Mesothelial cell of epicardium (in vitro differentiated cells): Measurements from ENCODE around the gene ADCK2. TPM values are rescaled to one million over a fixed set of nuclear protein-coding genes. Genes with fewer than 3 reads are reported as not detected.

Source experiments
- DNase-seq, 2 experiments: peaks; one replicate each; pipeline ENCODE4 v3.0.0; 2021; ENCODE audit warnings: low spot score in 2 of 2; ENCODE audit not compliant: unreplicated experiment in 2 of 2
- H3K27ac Mint-ChIP-seq: 2 replicates; pipeline ENCODE4 v1.8.0; 2021; ENCODE audit warnings: mixed read lengths
- H3K27me3 Mint-ChIP-seq: 2 replicates; pipeline ENCODE4 v1.8.0; 2021; ENCODE audit warnings: low read depth, mixed read lengths
- H3K36me3 Mint-ChIP-seq: 2 replicates; pipeline ENCODE4 v1.8.0; 2021; ENCODE audit warnings: mixed read lengths
- H3K4me1 Mint-ChIP-seq: 2 replicates; pipeline ENCODE4 v1.8.0; 2021; ENCODE audit warnings: mixed read lengths
- H3K4me3 Mint-ChIP-seq: 2 replicates; pipeline ENCODE4 v1.8.0; 2021; ENCODE audit warnings: mild to moderate bottlenecking, moderate library complexity, mixed read lengths
- H3K9me3 Mint-ChIP-seq: 2 replicates; pipeline ENCODE4 v1.8.0; 2021; ENCODE audit warnings: mixed read lengths
- total RNA-seq: library from RNA; stranded (reverse); gene quantifications from 3 replicates; pipeline ENCODE4 v1.2.1, GENCODE V29; 2021
- TF ChIP-seq, protein P1 (sequence below): fragments of 200-600 bp; sonication (generic); IDR thresholded peaks from one replicate; pipeline ENCODE4 v1.5.0; 2021; ENCODE audit warnings: antibody characterized with exemption; ENCODE audit not compliant: unreplicated experiment

Gene ADCK2
- total RNA-seq, 1 donor from 2014 or later = 26.6 TPM

DNA sequence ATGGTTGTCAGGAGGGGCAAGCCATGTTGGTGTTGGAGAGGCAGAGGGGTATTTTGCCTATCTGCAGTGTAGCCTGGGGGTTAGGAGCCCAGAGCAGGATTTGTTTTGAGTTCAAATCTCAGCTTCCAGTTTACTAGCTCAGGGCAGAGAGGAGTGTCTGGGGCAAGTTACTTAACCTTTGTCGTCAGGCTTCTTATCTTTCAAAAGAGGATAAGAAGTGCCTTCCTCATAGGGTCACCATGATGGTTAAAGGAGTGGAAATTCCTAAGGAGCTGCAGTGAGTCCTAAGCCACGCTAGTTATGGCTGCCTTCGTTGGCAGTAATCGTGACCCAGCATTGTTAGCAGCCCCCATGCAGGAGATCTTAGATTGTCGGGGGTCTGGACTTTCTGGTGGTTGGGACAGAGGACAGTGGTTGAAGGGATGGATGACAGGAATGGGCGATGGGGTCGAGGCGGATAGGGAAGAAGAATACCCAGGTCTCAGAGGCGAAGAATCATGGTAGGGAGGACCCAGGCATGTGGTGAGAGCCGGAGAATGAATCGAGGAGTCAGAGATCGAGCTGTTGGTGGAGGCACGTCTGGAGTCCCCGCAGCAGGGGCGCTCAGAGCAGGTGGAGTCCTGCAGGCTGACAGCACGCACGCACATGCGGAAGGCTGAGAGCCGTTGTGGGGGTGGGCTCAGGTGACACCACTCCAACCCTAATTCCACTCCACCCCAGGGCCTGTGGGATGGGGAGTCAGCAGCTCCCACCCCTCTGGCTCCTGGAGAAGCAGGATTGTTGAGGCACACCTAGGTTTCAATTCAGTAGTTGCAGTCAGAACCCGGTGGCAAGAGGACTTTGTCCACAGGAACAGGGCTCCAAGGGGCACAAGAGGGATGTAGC is 11.6 kb downstream of the ADCK2 start:
- Mint-ChIP-seq H3K9me3 (no peaks in the 10 kb centered on the region), H3K36me3 (peaks cover 40% of the 10 kb centered on the region), H3K27me3 (no peaks in the 10 kb centered on the region), H3K4me3 (no peak overlapping the region), H3K27ac (no peak overlapping the region), H3K4me1 (no peaks in the 10 kb centered on the region)
- TF ChIP-seq, protein P1, sequence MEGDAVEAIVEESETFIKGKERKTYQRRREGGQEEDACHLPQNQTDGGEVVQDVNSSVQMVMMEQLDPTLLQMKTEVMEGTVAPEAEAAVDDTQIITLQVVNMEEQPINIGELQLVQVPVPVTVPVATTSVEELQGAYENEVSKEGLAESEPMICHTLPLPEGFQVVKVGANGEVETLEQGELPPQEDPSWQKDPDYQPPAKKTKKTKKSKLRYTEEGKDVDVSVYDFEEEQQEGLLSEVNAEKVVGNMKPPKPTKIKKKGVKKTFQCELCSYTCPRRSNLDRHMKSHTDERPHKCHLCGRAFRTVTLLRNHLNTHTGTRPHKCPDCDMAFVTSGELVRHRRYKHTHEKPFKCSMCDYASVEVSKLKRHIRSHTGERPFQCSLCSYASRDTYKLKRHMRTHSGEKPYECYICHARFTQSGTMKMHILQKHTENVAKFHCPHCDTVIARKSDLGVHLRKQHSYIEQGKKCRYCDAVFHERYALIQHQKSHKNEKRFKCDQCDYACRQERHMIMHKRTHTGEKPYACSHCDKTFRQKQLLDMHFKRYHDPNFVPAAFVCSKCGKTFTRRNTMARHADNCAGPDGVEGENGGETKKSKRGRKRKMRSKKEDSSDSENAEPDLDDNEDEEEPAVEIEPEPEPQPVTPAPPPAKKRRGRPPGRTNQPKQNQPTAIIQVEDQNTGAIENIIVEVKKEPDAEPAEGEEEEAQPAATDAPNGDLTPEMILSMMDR = no peak
- DNase-seq = peak in 1 of 2 experiments; percentile 35

DNA sequence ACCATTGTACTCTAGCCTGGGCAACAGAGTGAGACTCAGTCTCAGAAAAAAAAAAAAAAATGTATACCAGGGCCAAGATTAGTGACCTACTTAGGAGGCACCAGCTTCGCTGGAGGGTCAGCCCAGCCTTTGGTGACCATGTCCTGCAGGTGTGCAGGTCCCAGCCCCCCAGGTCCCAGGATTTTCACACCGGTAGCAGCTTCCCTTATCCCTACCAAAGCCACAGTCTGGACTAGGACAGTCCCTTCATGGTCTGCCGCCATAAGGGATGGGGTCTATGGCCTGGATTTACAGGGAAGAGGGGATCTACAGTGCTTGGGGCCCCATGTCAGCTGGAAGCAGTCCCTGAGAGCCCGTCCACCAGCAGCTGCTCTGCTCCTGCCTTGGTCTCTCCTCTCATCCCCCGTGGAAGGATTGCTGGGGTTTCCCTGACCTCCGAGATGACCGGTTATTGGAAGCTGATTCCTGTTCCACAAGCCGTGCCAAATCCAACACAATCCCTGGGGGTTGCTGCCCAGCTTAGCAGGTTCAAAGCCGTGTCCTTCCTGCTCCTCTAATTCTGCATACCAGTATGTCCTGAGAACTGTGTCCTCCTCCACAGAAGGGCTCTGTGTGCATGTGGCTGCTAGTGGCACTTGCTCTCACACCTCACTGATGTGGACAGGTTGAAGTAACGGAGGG is 12.8 kb downstream of the ADCK2 start:
- TF ChIP-seq, protein P1 = no peak
- DNase-seq = no peak
- Mint-ChIP-seq H3K27ac (no peak overlapping the region), H3K4me1 (no peaks in the 10 kb centered on the region), H3K9me3 (no peaks in the 10 kb centered on the region), H3K27me3 (no peaks in the 10 kb centered on the region), H3K36me3 (peaks cover 33% of the 10 kb centered on the region), H3K4me3 (no peak overlapping the region)

DNA sequence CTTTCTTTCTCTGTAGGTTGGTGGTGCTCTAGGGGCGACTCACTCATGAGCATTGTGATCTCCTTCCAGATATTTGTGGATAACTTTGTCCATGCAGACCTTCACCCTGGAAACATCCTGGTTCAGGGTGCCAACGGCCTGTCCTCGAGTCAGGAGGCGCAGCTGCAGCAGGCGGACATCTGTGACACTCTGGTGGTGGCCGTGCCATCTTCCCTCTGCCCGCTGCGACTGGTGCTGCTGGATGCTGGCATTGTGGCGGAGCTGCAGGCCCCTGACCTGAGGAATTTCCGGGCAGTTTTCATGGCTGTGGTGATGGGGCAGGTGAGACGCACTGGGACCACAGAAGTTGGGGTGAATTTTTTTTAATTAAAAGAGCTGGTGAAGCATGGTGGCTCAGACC is 14.2 kb downstream of the ADCK2 start:
- Mint-ChIP-seq H3K4me3 (no peak overlapping the region), H3K27ac (no peak overlapping the region), H3K36me3 (peaks cover 32% of the 10 kb centered on the region), H3K9me3 (no peaks in the 10 kb centered on the region), H3K27me3 (no peaks in the 10 kb centered on the region), H3K4me1 (no peaks in the 10 kb centered on the region)
- DNase-seq = no peak
- TF ChIP-seq, protein P1 = no peak

DNA sequence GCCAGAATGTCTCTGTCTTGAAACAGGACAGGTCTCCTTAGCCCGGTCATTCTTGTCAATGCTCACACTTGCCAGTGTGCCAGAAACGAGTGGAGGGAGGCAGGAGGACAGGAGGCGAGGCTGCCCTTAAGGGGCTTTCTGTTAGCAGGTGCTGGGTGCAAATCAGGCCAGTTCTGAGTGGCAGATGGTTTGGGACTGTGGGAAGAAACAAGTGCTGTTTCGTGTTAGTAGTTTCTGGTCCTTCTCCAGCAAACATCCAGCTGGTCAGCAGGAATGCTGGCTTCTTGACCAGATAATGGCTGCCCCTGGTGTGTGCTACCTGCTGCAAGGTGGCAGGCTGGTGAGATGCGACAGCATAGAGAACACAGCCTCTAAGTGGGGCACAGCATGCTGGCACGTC is 15.6 kb downstream of the ADCK2 start:
- H3K27ac Mint-ChIP-seq = no peak overlapping the region
- H3K4me3 Mint-ChIP-seq = no peak overlapping the region
- H3K4me1 Mint-ChIP-seq = no peaks in the 10 kb centered on the region
- H3K36me3 Mint-ChIP-seq = peaks cover 32% of the 10 kb centered on the region
- no peaks in the 10 kb centered on the region for H3K27me3 Mint-ChIP-seq
- TF ChIP-seq, protein P1 = no peak
- H3K9me3 Mint-ChIP-seq = no peaks in the 10 kb centered on the region
- no peak for DNase-seq

DNA sequence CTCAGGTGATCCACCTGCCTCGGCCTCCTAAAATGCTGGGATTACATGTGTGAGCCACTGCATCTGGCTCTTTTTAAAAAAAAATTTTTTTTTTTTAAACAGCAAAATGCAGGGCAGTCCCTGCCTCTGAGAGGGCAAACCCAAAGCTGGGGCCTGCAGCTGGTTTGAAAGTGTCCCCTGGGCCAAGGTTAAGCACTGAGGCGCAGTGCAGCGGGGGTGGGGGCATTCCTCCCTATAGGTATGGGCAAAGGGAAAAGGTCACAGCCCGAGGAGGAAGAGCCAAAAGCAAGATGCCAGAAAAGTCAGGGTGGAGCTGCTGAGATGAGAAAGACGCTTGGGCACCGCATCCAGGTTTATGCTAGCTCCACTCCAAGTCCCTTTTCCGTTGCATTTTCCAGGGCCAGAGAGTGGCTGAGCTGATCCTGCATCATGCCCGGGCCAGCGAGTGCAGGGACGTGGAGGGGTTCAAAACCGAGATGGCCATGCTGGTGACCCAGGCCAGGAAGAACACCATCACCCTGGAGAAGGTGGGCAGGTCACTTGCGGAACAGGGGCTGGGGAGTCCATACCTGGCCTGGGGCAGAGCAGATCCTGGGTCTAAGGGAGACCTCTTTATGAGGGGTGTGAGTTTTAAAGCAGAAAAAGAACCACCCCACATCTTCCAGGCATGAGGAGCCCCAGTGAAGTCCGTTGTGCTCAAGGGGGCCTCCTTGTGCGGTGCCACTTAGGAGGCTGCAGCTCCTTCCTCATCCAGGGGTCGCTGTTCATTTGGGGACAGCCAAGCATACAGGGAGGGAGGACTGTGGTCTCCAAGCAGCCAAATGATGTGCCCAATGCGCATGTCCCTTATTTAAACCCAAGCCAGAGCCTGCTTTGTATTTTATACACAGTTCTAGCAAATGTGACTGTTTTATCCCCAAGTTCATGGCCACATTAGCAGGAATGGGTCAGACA is 16.7 kb downstream of the ADCK2 start:
- no peak overlapping the region for H3K27ac Mint-ChIP-seq
- no peak overlapping the region for H3K4me3 Mint-ChIP-seq
- H3K4me1 Mint-ChIP-seq = no peaks in the 10 kb centered on the region
- no peaks in the 10 kb centered on the region for H3K27me3 Mint-ChIP-seq
- no peak for DNase-seq
- peaks cover 28% of the 10 kb centered on the region for H3K36me3 Mint-ChIP-seq
- TF ChIP-seq, protein P1 = no peak
- H3K9me3 Mint-ChIP-seq = no peaks in the 10 kb centered on the region
